GM11168 (cell line): ENCODE results near the gene PHRF1.

ENCODE experiments used
- in situ Hi-C: fragments of 300-500 bp; cut with MboI; formaldehyde crosslinking; loops from one replicate; pipeline ENCODE4 v1.12.0; 2022; ENCODE audit warnings: low sequenced_read_pairs; ENCODE audit not compliant: unreplicated experiment

Gene PHRF1

GRCh38 chr11:538431-539051 lies 37.7 kb upstream of the PHRF1 start:
- in situ Hi-C loops, result no loop called here

- in situ Hi-C loops, result no loop called here
These were observed 36.2 kb upstream of the PHRF1 start for GRCh38 chr11:539971-540481.

- in situ Hi-C loops, result no loop called here
These were observed 35.5 kb upstream of the PHRF1 start for GRCh38 chr11:540583-541432.

- in situ Hi-C loops, result no loop called here
These were observed 34.8 kb upstream of the PHRF1 start for GRCh38 chr11:541433-541885.

GRCh38 chr11:544817-545166 lies 31.5 kb upstream of the PHRF1 start:
- in situ Hi-C loops, result no loop called here

GRCh38 chr11:545171-545570 lies 31.1 kb upstream of the PHRF1 start:
- in situ Hi-C loops, result no loop called here

- in situ Hi-C loops, result no loop called here
These were observed 27.3 kb upstream of the PHRF1 start for GRCh38 chr11:548700-549603.

- in situ Hi-C loops, result loop anchor here (10.0 kb wide), 1 partner anchor 165 kb away; no protein-coding TSS in a partner anchor
These were observed 26.1 kb upstream of the PHRF1 start for GRCh38 chr11:550021-550745.

GRCh38 chr11:550746-551085 lies 25.6 kb upstream of the PHRF1 start:
- in situ Hi-C loops, result loop anchor here (10.0 kb wide), 1 partner anchor 164 kb away; no protein-coding TSS in a partner anchor

GRCh38 chr11:551131-551530 lies 25.1 kb upstream of the PHRF1 start:
- in situ Hi-C loops, result loop anchor here (10.0 kb wide), 1 partner anchor 164 kb away; no protein-coding TSS in a partner anchor

- in situ Hi-C loops, result loop anchor here (10.0 kb wide), 1 partner anchor 163 kb away; no protein-coding TSS in a partner anchor
These were observed 24.7 kb upstream of the PHRF1 start for GRCh38 chr11:551596-551995.

- in situ Hi-C loops, result loop anchor here (10.0 kb wide), 1 partner anchor 161 kb away; no protein-coding TSS in a partner anchor
These were observed 22.9 kb upstream of the PHRF1 start for GRCh38 chr11:553083-553987.

- in situ Hi-C loops, result loop anchor here (10.0 kb wide), 1 partner anchor 161 kb away; no protein-coding TSS in a partner anchor
These were observed 22.3 kb upstream of the PHRF1 start for GRCh38 chr11:553988-554340.

- in situ Hi-C loops, result loop anchor here (10.0 kb wide), 1 partner anchor 160 kb away; no protein-coding TSS in a partner anchor
These were observed 21.6 kb upstream of the PHRF1 start for GRCh38 chr11:554428-555226.

- in situ Hi-C loops, result loop anchor here (10.0 kb wide), 1 partner anchor 159 kb away; no protein-coding TSS in a partner anchor
These were observed 21.0 kb upstream of the PHRF1 start for GRCh38 chr11:555227-555779.

GRCh38 chr11:555780-556661 lies 20.2 kb upstream of the PHRF1 start:
- in situ Hi-C loops, result loop anchor here (10.0 kb wide), 1 partner anchor 159 kb away; no protein-coding TSS in a partner anchor
